ENCODE results near the gene PLPP4. TPM values are rescaled to one million over a fixed set of nuclear protein-coding genes. Genes with fewer than 3 reads are reported as not detected.
A peak's percentile ranks its signal among the peaks of the same experiment; 100 is the strongest.

PLPP4 gene
- polyA plus RNA-seq, 3 donors = not detected

GRCh38 chr10:120424198-120424464 lies 32.9 kb upstream of the PLPP4 start:
- no peak overlapping the region for H3K9ac ChIP-seq (ENCODE audit: insufficient read depth, low read length, poor library complexity, severe bottlenecking)
- 80% methylated on average over 2 of the region's 4 CpGs for WGBS (ENCODE audit: insufficient coverage)
- H3K27ac Mint-ChIP-seq = no peak overlapping the region
- H4K20me1 ChIP-seq (ENCODE audit: insufficient read depth, low read length) = no peaks in the 10 kb centered on the region
- no peaks in the 10 kb centered on the region for H3K4me1 Mint-ChIP-seq
- no peaks in the 10 kb centered on the region for H3K9me3 ChIP-seq (replicated peaks in 1 of 2; ENCODE audit: control insufficient read depth in 1 of 2, insufficient read depth in 1 of 2, low read length in 2 of 2)
- H3K27me3 Mint-ChIP-seq (ENCODE audit: low read depth in 3 of 3) = peaks cover 2 to 4% (median 3%) of the 10 kb centered on the region in 3 donors
- no peaks in the 10 kb centered on the region for H3K36me3 ChIP-seq (replicated peaks in 1 of 2; ENCODE audit: control insufficient read depth in 1 of 2, insufficient read depth in 2 of 2, low read length in 2 of 2)
- H3K9me3 Mint-ChIP-seq = peaks cover 0 to 2% (median 0%) of the 10 kb centered on the region in 7 donors
- H3K27ac ChIP-seq (ENCODE audit: low read depth in 1 of 2, low read length in 2 of 2) = no peak overlapping the region
- H3K36me3 Mint-ChIP-seq = no peaks in the 10 kb centered on the region
- no peaks in the 10 kb centered on the region for H3K4me1 ChIP-seq (ENCODE audit: control insufficient read depth in 1 of 2, insufficient read depth in 2 of 2, low read length in 2 of 2)
- H3K4me3 ChIP-seq (replicated peaks in 1 of 3; ENCODE audit: low read depth in 2 of 3, low read length in 3 of 3) = no peak overlapping the region
- H2AFZ ChIP-seq (ENCODE audit: insufficient read depth, low read depth, low read length, poor library complexity, severe bottlenecking) = no peak overlapping the region
- intact Hi-C loops (cut with micrococcal nuclease) = loop anchor here in 1 of 2 donors (10.0 kb wide), 1 partner anchor 311 kb away; no protein-coding TSS in a partner anchor
- H3K4me2 ChIP-seq (replicated peaks; ENCODE audit: extremely low read depth, low read length, poor library complexity, severe bottlenecking) = no peak overlapping the region
- DNase-seq = no peak
- H3K79me2 ChIP-seq (ENCODE audit: insufficient read depth, low read length) = no peaks in the 10 kb centered on the region
- TF ChIP-seq CTCF (IDR thresholded peaks at IDR 0.05) = no peak
- H3K27me3 ChIP-seq (ENCODE audit: control insufficient read depth in 2 of 2, insufficient read depth in 2 of 2, low read length in 2 of 2) = no peaks in the 10 kb centered on the region
- no peak overlapping the region for H3K4me3 Mint-ChIP-seq

- no peak overlapping the region for H3K4me2 ChIP-seq (replicated peaks; ENCODE audit: extremely low read depth, low read length, poor library complexity, severe bottlenecking)
- no peak for DNase-seq
- Mint-ChIP-seq H3K4me3 (no peak overlapping the region), H3K9me3 (peaks cover 0 to 2% (median 0%) of the 10 kb centered on the region in 7 donors), H3K27ac (peak overlapping the region in 1 of 7 donors; percentile 73), H3K36me3 (no peaks in the 10 kb centered on the region), H3K27me3 (ENCODE audit: low read depth in 3 of 3) (peaks cover 1 to 8% (median 6%) of the 10 kb centered on the region in 3 donors), H3K4me1 (no peaks in the 10 kb centered on the region)
- H3K9me3 ChIP-seq (replicated peaks in 1 of 2; ENCODE audit: control insufficient read depth in 1 of 2, insufficient read depth in 1 of 2, low read length in 2 of 2) = no peaks in the 10 kb centered on the region
- no peak overlapping the region for H3K9ac ChIP-seq (ENCODE audit: insufficient read depth, low read length, poor library complexity, severe bottlenecking)
- intact Hi-C loops (cut with micrococcal nuclease) = loop anchor here in 1 of 2 donors (10.0 kb wide), 1 partner anchor 308 kb away; no protein-coding TSS in a partner anchor
- no peak for TF ChIP-seq CTCF (IDR thresholded peaks at IDR 0.05)
- H3K79me2 ChIP-seq (ENCODE audit: insufficient read depth, low read length) = no peaks in the 10 kb centered on the region
- H3K4me1 ChIP-seq (ENCODE audit: control insufficient read depth in 1 of 2, insufficient read depth in 2 of 2, low read length in 2 of 2) = no peaks in the 10 kb centered on the region
- no peak overlapping the region for H3K4me3 ChIP-seq (replicated peaks in 1 of 3; ENCODE audit: low read depth in 2 of 3, low read length in 3 of 3)
- H3K27me3 ChIP-seq (ENCODE audit: control insufficient read depth in 2 of 2, insufficient read depth in 2 of 2, low read length in 2 of 2) = no peaks in the 10 kb centered on the region
- H3K36me3 ChIP-seq (replicated peaks in 1 of 2; ENCODE audit: control insufficient read depth in 1 of 2, insufficient read depth in 2 of 2, low read length in 2 of 2) = no peaks in the 10 kb centered on the region
- no peak overlapping the region for H2AFZ ChIP-seq (ENCODE audit: insufficient read depth, low read depth, low read length, poor library complexity, severe bottlenecking)
- H3K27ac ChIP-seq (ENCODE audit: low read depth in 1 of 2, low read length in 2 of 2) = no peak overlapping the region
- H4K20me1 ChIP-seq (ENCODE audit: insufficient read depth, low read length) = no peaks in the 10 kb centered on the region
- WGBS (ENCODE audit: insufficient coverage) = 94% methylated on average over 3 of the region's 3 CpGs
Measured at GRCh38 chr10:120426306-120426705, 30.7 kb upstream of the PLPP4 start.

Measured in CD14-positive monocyte (primary cell).